HG03439 (cell line): ENCODE measurements around the gene CUX1.

Source experiments
- ATAC-seq: cut with Tn5 transposase; IDR thresholded peaks from one replicate; pipeline ENCODE4 v1.9.1; 2021; ENCODE audit warnings: mild to moderate bottlenecking, moderate library complexity; ENCODE audit not compliant: unreplicated experiment

CUX1 gene

DNA sequence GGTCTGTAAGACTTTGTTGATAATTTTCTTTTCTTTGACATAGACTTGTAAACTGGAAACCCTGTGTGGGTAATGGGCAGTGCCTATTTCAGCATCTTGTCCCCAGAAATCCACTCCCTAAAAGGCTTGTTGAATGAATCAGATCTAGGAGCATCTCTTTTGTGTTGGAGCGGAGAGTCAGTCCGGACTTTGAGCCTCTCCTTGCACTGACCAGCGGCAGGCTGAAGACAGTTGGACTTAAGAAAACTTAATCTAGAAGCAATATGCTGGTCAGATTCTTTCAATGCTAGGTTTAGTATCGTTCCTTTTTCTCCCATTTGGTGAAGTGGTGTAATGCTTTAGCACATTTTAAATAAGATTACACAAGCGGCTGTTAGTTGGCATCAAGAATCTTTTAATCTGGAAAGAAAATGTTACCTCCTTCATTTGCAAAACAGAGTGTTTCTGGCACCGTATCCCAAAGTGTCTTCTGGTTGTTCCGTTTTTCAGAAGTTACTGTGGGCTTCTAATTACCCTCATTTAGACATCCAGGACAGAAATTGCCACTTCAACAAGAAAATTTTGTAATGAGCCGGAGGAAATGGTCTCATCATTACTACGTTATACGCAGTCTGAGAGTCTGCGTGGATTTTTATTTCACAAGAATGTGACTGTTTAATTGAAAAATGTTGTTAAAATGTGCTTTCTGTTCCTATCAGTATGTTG, 74.7 kb downstream of the CUX1 start:
- ATAC-seq, result no peak

DNA sequence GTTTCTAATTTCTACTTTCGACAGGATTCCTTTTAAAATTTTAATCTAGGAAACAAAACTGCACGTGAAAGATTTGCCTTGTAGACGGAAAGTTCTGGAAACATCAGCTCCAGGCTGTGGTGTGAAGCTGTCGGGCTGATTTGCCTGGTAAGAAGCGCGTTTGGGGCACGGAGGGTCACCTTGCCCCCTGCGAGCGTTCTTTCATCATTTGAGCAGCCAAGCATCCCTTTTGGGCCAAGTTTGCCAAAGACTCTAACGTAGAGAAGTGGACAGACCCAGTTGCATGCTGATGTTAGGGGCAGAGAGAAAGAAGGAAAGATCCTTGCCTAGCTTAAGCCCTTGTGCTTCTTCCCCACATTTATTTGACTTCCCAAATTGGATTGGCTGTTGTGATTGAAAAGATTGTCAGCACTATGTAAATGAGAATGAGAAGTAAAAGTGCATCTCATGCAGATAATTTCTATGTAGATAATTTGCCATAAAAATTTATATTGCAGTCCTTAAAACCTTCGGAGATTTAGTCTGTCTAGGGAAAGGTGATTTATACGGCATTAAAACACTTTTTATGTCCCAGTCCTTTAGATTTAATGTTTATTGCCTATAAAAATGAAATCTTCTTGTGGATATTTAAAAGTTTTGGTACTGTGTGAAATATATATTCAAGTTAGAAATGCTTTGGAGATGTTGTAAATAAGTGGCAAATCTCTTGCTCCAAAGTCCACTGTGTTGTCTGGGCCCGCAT, 76.1 kb downstream of the CUX1 start:
- no peak for ATAC-seq

GRCh38 chr7:101896316-101896715, 78.9 kb downstream of the CUX1 start:
- ATAC-seq, result no peak

GRCh38 chr7:101896941-101897340, 79.5 kb downstream of the CUX1 start:
- no peak for ATAC-seq

DNA sequence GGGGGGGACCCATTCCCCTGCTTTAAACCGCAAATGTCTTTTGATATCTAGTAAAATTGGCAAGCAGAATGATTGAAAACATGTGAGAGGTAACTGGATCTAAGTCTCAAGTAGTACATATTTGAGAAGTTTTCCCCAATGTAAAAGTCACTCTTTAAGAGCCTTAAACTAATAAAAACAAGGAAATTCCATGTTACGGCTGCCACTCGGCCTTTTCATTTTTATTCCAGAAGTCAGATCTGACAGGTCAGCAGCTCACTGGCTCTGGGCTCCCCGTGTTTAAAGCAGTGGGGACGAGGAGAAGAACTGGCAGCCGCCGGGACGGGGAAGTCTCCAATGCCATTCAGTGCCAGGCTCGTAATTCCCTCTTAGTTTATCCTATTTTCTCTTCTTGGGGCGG, 80.7 kb downstream of the CUX1 start:
- no peak for ATAC-seq

DNA sequence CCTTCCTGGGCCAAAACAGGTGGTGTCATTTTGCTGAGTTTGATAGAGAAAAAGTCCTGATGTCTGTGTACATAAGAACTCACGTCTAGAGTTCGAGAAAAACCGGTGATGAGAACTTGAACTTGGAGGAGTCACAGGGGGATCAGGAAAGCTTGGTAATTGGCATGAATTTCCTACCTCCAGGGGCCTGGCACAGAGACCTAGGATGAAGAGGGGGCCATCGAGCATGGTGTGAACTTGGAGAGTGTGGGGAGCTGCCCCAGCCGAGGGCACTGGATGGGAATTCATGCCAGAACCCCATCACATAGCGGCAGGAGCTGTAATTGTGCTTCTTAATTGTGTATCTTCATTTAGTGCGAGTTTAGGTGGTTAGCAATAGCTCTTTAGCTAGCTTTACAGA, 82.2 kb downstream of the CUX1 start:
- no peak for ATAC-seq

- no peak for ATAC-seq
Observed at GRCh38 chr7:101900103-101900502, 82.7 kb downstream of the CUX1 start.

GRCh38 chr7:101901661-101902491, 84.5 kb downstream of the CUX1 start:
- ATAC-seq, result no peak

- no peak for ATAC-seq
Observed at GRCh38 chr7:101902680-101903514, 85.5 kb downstream of the CUX1 start.

- ATAC-seq, result no peak
Observed at GRCh38 chr7:101903515-101903868, 86.1 kb downstream of the CUX1 start.

DNA sequence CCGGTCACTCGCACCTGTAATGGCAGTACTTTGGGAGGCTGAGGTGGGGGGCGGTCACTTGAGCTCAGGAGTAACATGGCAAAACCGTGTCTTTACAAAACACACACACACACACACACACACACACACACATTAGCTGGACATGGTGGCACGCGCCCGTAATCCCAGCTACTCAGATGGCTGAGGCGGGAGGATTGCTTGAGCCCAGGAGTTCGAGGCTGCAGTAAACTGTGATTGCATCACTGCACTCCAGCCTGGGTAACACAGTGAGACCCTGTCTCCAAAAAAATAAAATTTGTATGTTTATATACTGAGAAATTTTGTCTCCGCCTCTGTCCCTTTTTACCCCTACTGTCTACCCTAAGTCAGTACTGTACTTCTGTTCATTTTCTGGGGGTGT, 86.6 kb downstream of the CUX1 start:
- no peak for ATAC-seq

- ATAC-seq, result no peak
Observed at GRCh38 chr7:101905203-101905865, 87.9 kb downstream of the CUX1 start.

DNA sequence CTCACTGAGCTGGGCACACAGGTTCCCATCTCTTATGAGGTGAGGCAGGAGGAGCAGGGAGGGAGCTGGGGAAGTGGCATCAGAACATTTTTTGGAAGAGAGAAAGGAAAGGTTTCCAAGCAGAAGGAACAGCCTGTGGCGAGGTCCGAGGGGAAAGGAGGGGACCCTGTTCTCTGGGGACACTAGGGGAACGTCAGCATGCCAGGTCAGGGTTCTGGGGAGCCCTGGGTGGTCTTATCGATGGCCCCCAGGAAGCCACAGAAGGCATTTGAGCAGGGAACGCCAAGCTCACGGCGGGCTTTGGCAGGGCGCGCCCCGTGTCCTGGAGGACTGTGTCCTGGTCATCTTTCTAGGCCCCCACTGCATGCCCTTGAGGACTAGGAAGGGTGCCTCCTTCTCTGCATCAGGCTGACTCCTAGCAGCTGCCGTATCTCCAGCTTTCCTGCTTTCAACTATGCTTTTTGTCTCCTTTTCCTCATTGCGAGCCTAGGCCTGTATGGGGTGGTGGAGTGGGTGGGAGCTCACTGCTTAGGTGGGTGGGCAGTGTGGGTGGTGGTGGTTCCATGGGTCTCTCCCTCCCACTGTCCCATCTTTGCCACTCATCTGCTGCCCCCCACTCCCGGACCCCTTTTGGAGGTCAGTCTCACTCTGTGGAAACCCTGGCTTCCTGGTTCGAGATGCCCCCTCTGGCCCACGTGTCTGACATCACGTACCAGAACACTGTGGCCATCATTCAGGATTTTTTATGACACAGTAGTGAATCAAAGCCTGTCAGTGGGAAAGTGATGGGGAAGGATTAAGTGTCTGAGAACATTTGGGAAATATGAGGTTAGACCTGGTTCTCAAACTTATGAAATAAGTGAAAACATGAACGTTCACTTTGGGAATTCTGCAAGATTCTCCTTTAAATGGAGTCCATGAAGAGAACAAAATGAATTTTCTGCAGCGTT, 89.1 kb downstream of the CUX1 start:
- ATAC-seq, result no peak

- ATAC-seq, result no peak
Observed at GRCh38 chr7:101910991-101911799, 93.8 kb downstream of the CUX1 start.

DNA sequence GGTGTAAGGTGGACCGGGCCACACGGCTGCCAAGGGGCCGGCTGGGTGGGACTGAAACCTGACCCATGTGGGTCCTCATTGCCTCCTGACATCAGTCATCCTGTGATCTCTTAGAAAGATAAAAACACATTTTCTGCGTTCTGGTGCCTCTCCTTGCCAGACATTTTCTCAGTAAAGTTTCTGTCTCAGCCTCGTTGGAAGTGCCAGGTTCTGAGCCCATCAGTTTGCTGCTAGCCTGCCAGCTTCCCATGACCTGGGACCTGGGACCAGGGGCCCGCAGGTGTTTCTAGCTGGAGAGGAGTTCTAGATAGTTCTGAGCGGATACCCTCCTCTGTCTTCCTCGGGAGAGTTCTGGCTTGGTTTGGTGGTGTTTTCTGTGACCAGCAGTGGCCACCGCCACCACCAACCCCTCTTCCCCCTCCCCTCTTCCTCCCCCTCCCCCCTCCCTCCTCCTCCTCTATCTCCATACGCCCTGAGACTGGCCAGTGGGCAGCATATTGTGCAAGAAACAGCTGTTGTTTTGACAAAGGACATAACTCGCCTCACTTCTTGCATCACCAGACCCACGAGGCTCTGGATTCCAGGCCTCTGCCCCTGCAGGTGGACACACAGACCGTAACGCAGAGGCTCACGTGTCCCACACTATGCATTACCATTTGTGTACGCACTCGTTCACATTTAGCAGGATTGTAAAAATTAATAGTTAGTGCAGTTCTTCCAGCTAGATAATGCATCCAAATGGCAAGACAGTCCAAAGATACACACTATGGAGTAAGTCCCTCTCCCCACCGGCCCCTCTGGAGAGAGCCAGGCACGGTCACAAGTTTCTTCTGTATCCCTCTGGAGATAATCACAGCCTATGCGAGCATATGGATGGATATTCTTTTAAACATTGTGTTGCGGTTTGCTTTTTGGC, 94.6 kb downstream of the CUX1 start:
- ATAC-seq, result no peak

DNA sequence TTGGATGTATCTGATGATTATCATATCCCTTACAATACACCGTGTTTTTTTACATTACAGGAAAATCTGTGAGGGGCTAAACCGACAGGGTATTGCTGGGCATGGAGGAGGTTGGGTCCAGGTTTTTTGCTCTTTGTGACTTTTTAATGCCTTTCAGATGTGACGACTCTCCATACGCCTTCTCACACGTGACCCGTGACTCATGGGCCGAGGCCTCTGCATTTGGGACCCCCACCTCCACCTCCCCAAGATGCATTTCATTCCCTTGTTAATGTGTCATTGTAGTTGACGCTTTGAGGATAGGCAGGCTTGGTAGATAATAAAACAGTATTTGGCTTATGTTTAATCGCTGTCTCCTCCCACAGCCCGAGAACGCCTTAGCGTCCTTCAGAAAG, 95.3 kb downstream of the CUX1 start:
- ATAC-seq, result no peak

GRCh38 chr7:101913247-101913721, 95.9 kb downstream of the CUX1 start:
- no peak for ATAC-seq
